HPDE6-E6E7 (cell line): ENCODE results near the gene CCR2.

Experiments
- DNase-seq: peaks from one replicate; pipeline ENCODE4 v3.0.0; 2011; ENCODE audit warnings: missing footprints; ENCODE audit errors: extremely low spot score

CCR2 gene

GRCh38 chr3:46354478-46354877 is 567 bp downstream of the CCR2 start:
- DNase-seq = no peak

GRCh38 chr3:46354984-46355383 is 1.1 kb downstream of the CCR2 start:
- DNase-seq = no peak

- no peak for DNase-seq
Measured at GRCh38 chr3:46356276-46356675, 2.4 kb downstream of the CCR2 start.

GRCh38 chr3:46356909-46357308 is 3.0 kb downstream of the CCR2 start:
- no peak for DNase-seq

GRCh38 chr3:46358466-46358865 is 4.6 kb downstream of the CCR2 start:
- no peak for DNase-seq

- DNase-seq = no peak
Measured at GRCh38 chr3:46359733-46360493, 6.0 kb downstream of the CCR2 start.

GRCh38 chr3:46360907-46361306 is 7.0 kb downstream of the CCR2 start:
- no peak for DNase-seq

- no peak for DNase-seq
Measured at GRCh38 chr3:46361408-46362283, 7.7 kb downstream of the CCR2 start.

- DNase-seq = no peak
Measured at GRCh38 chr3:46365041-46365440, 11.1 kb downstream of the CCR2 start.

GRCh38 chr3:46365737-46366524 is 12.0 kb downstream of the CCR2 start:
- DNase-seq = no peak

- DNase-seq = no peak
Measured at GRCh38 chr3:46367811-46368210, 13.9 kb downstream of the CCR2 start.

- no peak for DNase-seq
Measured at GRCh38 chr3:46368569-46368968, 14.7 kb downstream of the CCR2 start.

GRCh38 chr3:46369151-46369550 is 15.2 kb downstream of the CCR2 start:
- DNase-seq = no peak

- no peak for DNase-seq
Measured at GRCh38 chr3:46369675-46370132, 15.8 kb downstream of the CCR2 start.

GRCh38 chr3:46370839-46371518 is 17.1 kb downstream of the CCR2 start, which contains the start of gene CCR5:
CCR5 (plus strand) TSS chr3:46370946; CDS start chr3:46372903, 1,957 bp downstream.
- no peak for DNase-seq

GRCh38 chr3:46371519-46372340 is 17.8 kb downstream of the CCR2 start:
- no peak for DNase-seq

GRCh38 chr3:46372492-46373359 is 18.8 kb downstream of the CCR2 start:
- DNase-seq = no peak

- DNase-seq = no peak
Measured at GRCh38 chr3:46374755-46375154, 20.8 kb downstream of the CCR2 start.

GRCh38 chr3:46375218-46375617 is 21.3 kb downstream of the CCR2 start:
- no peak for DNase-seq

- no peak for DNase-seq
Measured at GRCh38 chr3:46375814-46376213, 21.9 kb downstream of the CCR2 start.
